ENCODE measurements around the gene SPEF1. TPM values are rescaled to one million over a fixed set of nuclear protein-coding genes. Genes with fewer than 3 reads are reported as not detected.

Gene SPEF1
- total and polyA plus RNA-seq, 2 of the 4 experiments (the other 2 are of a cell fraction) = 0.15 TPM; not detected in 1

DNA sequence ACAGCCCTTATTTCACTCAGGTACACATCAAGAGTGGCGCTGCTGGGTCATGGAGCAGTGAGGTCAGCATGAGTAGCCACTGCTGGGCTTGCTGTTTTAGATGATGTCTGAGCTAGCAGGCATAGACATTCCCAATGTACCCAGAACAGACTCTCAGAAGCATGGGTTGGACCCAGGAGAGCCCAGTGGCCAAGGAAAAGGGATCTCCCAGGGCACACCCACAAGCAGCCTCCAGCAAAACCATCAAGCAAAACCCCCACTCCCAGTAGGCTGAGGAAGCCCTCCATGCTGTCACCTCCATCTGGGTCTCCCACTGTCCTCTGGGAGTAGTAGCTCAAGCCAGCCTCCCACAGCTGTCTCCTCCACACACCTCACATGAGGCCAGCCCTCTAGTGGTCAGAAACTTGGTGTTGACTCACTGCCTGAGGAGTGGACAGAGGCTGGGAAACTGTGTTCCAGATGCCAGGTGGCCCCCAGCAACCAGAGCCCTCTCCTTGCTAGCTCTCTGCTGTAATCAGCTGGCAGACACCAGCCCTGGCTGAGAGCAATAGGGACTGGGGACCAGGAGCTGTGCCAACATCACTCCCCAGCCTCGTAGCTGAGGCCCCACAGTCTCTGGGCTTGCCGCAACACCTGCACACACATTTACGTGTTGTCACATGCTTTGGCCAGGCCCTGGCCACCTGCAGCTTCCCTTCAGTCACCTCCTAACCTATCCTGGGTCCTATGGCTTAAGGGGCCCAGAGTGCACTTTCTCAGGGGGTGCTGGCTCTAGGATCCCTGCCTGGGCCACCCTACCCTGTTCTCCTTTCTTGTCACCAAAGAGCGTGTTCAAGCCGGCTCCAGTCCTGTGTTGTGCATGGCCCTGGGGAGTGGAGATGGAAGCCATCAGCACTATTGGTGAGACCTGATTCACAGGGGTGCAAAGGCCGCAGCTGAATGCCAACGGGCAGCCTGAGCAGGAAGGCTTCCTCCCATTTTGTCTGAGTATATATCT lies 37.2 kb upstream of the SPEF1 start:
- Histone ChIP-seq H2AK9ac (replicated peaks; ENCODE audit: low read depth, low read length, poor library complexity) (peak overlapping the region; percentile 93), H3K4me3 (ENCODE audit: insufficient read depth, low read depth, low read length) (no peak overlapping the region), H3K14ac (replicated peaks; ENCODE audit: low read depth, low read length) (peak overlapping the region; percentile 33; the same call in 1 of the 2 replicates), H4K20me1 (ENCODE audit: insufficient read depth, low read length) (no peaks in the 10 kb centered on the region), H3K27ac (ENCODE audit: insufficient read depth, low read length) (peak overlapping the region; percentile 20; the same call in 1 of the 2 replicates), H2BK20ac (ENCODE audit: low read depth, low read length) (peak overlapping the region; percentile 75; the same call in 1 of the 2 replicates), H4K5ac (ENCODE audit: low read depth, low read length) (0 out of 2 replicates have a peak overlapping the region, but pooled peaks have one; percentile 11), H2AFZ (replicated peaks; ENCODE audit: low read length, poor library complexity) (peak overlapping the region; percentile 69), H2BK120ac (ENCODE audit: low read depth, low read length) (peak overlapping the region; percentile 71), H3K56ac (ENCODE audit: extremely low read depth, insufficient read depth, low read length) (no peak overlapping the region), H3K27me3 (ENCODE audit: control insufficient read depth, insufficient read depth, low read length) (no peaks in the 10 kb centered on the region), H3K79me1 (ENCODE audit: low read depth in 1 of 2, low read length in 2 of 2) (peaks cover 14 to 37% of the 10 kb centered on the region in 2 experiments; a peak in 3 of 4 replicates), H4K91ac (ENCODE audit: insufficient read depth, low read depth, low read length) (peak overlapping the region; percentile 57), H2BK5ac (ENCODE audit: low read depth, low read length, poor library complexity, severe bottlenecking) (peak overlapping the region; percentile 57), H2AK5ac (ENCODE audit: low read depth, low read length) (peak overlapping the region; percentile 74), H3K4me1 (ENCODE audit: control insufficient read depth, insufficient read depth, low read length) (peaks cover 8% of the 10 kb centered on the region; the same call in 1 of the 2 replicates), H3K4ac (ENCODE audit: low read depth, low read length) (peak overlapping the region; percentile 63), H3K18ac (ENCODE audit: low read depth, low read length) (no peak overlapping the region), H3K4me2 (ENCODE audit: low read depth, low read length) (no peak overlapping the region), H3K9me3 (ENCODE audit: control insufficient read depth, insufficient read depth, low read length) (no peaks in the 10 kb centered on the region), H3K23ac (ENCODE audit: low read depth, low read length) (no peak overlapping the region), H4K8ac (ENCODE audit: low read depth in 2 of 2, low read length in 2 of 2) (peak overlapping the region in 1 of 2 experiments; percentile 69; a peak in 3 of 4 replicates), H3K9ac (ENCODE audit: low read depth, low read length) (0 out of 2 replicates have a peak overlapping the region, but pooled peaks have one; percentile 20), H3K36me3 (ENCODE audit: control insufficient read depth, insufficient read depth, low read length) (peaks cover 10% of the 10 kb centered on the region), H3K9me1 (ENCODE audit: insufficient read depth, low read length) (0 out of 2 replicates have a peak, but pooled peaks cover 12% of the 10 kb centered on the region), H2BK15ac (ENCODE audit: low read depth, low read length) (peak overlapping the region; percentile 32; the same call in 1 of the 3 replicates)
- dilution Hi-C loops (cut with HindIII; ENCODE audit: low sequenced_read_pairs, unreplicated experiment) = no loop called here
- ChIA-PET CTCF (interaction anchor here (0.5 to 1.2 kb wide), 8 partner anchors 13 to 67 kb away, joined by 3 to 11 read pairs (median 3); partner anchors contain the start of genes CDC25B, CENPB and SPEF1), POLR2A (ENCODE audit: unreplicated experiment) (interaction anchor here (1.6 kb wide), 1 partner anchor 31 kb away, joined by 5 read pairs; the partner anchor contains the start of gene CENPB)
- ATAC-seq (ENCODE audit: low read depth) (peak; percentile 64), DNase-seq (peak; percentile 87)
- intact Hi-C loops (cut with micrococcal nuclease) = no loop called here
- 76% methylated on average over 3 of the region's 8 CpGs; no CpG with 5 or more reads in 1 of the 2 experiments for WGBS, 2 experiments (ENCODE audit: extremely low coverage in 2 of 2, insufficient read length in 1 of 2)
- in situ Hi-C loops (cut with MboI; ENCODE audit: low sequenced_read_pairs) = no loop called here
- no TSS peak for BruUV-seq (replicated peaks)
- TF ChIP-seq CEBPB (IDR thresholded peaks at IDR 0.05; ENCODE audit: low read depth, low read length) = no peak
- TF ChIP-seq CHD1 (IDR thresholded peaks at IDR 0.05; ENCODE audit: low read depth, low read length) = no peak
- no peak for TF ChIP-seq MAFK (IDR thresholded peaks at IDR 0.05; ENCODE audit: low read depth, low read length)
- TF ChIP-seq, protein P1, sequence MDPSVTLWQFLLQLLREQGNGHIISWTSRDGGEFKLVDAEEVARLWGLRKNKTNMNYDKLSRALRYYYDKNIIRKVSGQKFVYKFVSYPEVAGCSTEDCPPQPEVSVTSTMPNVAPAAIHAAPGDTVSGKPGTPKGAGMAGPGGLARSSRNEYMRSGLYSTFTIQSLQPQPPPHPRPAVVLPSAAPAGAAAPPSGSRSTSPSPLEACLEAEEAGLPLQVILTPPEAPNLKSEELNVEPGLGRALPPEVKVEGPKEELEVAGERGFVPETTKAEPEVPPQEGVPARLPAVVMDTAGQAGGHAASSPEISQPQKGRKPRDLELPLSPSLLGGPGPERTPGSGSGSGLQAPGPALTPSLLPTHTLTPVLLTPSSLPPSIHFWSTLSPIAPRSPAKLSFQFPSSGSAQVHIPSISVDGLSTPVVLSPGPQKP (IDR thresholded peaks at IDR 0.05; ENCODE audit: borderline replicate concordance, low read depth, low read length) = no peak
- peak; percentile 66 for TF ChIP-seq SMC3 (IDR thresholded peaks at IDR 0.05; ENCODE audit: low read depth, low read length)
- peak; percentile 38; the same call in 1 of the 2 replicates for TF ChIP-seq MAZ (IDR thresholded peaks at IDR 0.05; ENCODE audit: borderline replicate concordance, low read depth, low read length)
- peak; percentile 4; the same call in 1 of the 2 replicates for TF ChIP-seq USF2 (IDR thresholded peaks at IDR 0.05; ENCODE audit: low read depth, low read length)
- no peak for TF ChIP-seq POLR2A (IDR thresholded peaks at IDR 0.05; ENCODE audit: low read depth, low read length)
- TF ChIP-seq RCOR1 (IDR thresholded peaks at IDR 0.05; ENCODE audit: insufficient replicate concordance, low read length) = peak; percentile 14
- TF ChIP-seq MXI1 (IDR thresholded peaks at IDR 0.05; ENCODE audit: borderline replicate concordance, low read depth, low read length) = no peak
- TF ChIP-seq FOS (IDR thresholded peaks at IDR 0.05; ENCODE audit: low read depth, low read length) = no peak; the same call in 1 of the 2 replicates

Data from IMR-90 (cell line).